Fibroblast of lung (primary cell): ENCODE measurements around the gene SH3TC1. TPM values are rescaled to one million over a fixed set of nuclear protein-coding genes. Genes with fewer than 3 reads are reported as not detected.

Experiments used
- DNase-seq, 2 donors: peaks; one replicate each; pipeline versions ENCODE4 v3.0.0 to v3.0.0-alpha.2; 2010; ENCODE audit warnings: low read depth in 2 of 2
- H2AFZ ChIP-seq: 2 replicates; pipeline ENCODE4 v1.5.1; 2012; ENCODE audit warnings: low read length, control low read depth, inconsistent platforms
- H3K27ac ChIP-seq: 2 replicates; pipeline ENCODE4 v1.5.1; 2011; ENCODE audit warnings: low read length, control low read depth; ENCODE audit not compliant: insufficient read depth
- H3K27me3 ChIP-seq: 2 replicates; pipeline ENCODE4 v1.5.1; 2011; ENCODE audit warnings: mild to moderate bottlenecking, low read length; ENCODE audit not compliant: control insufficient read depth, insufficient read depth
- H3K36me3 ChIP-seq: 2 replicates; pipeline ENCODE4 v1.5.1; 2011; ENCODE audit warnings: low read length; ENCODE audit not compliant: control insufficient read depth, insufficient read depth
- H3K4me1 ChIP-seq: 2 replicates; pipeline ENCODE4 v1.5.1; 2011; ENCODE audit warnings: low read length; ENCODE audit not compliant: control insufficient read depth, insufficient read depth; ENCODE audit errors: extremely low read depth
- H3K4me2 ChIP-seq: 2 replicates; pipeline ENCODE4 v1.5.1; 2011; ENCODE audit warnings: low read length, control low read depth; ENCODE audit not compliant: insufficient read depth; ENCODE audit errors: extremely low read depth
- H3K4me3 ChIP-seq, 4 experiments: fragments of 200-600 bp in 1 of 4; sonication (generic) in 1 of 4; replicated peaks in 1 of 4; 2 replicates each; pipeline ENCODE4 v1.5.1; 2011 to 2016; ENCODE audit warnings: low read length in 4 of 4, low read depth in 3 of 4, mild to moderate bottlenecking in 3 of 4, control low read depth in 2 of 4, inconsistent platforms in 1 of 4, mixed read lengths in 1 of 4; ENCODE audit not compliant: insufficient read depth in 1 of 4; ENCODE audit errors: control extremely low read depth in 1 of 4
- H3K79me2 ChIP-seq: 2 replicates; pipeline ENCODE4 v1.5.1; 2012; ENCODE audit warnings: mild to moderate bottlenecking, low read length, inconsistent platforms; ENCODE audit not compliant: control insufficient read depth, insufficient read depth
- H3K9ac ChIP-seq: 2 replicates; pipeline ENCODE4 v1.5.1; 2011; ENCODE audit warnings: mild to moderate bottlenecking, low read length, control low read depth; ENCODE audit not compliant: insufficient read depth
- H3K9me3 ChIP-seq: 2 replicates; pipeline ENCODE4 v1.5.1; 2012; ENCODE audit warnings: low read depth, low read length; ENCODE audit not compliant: control insufficient read depth, insufficient read depth
- H4K20me1 ChIP-seq: 2 replicates; pipeline ENCODE4 v1.5.1; 2011; ENCODE audit warnings: low read length; ENCODE audit not compliant: control insufficient read depth, insufficient read depth; ENCODE audit errors: extremely low read depth
- EZH2 ChIP-seq: IDR thresholded peaks from 2 replicates; pipeline ENCODE4 v1.5.1; 2012; ENCODE audit warnings: low read length, control low read depth, mild to moderate bottlenecking; ENCODE audit errors: missing control alignments
- polyA plus RNA-seq, 2 donors: library from polyadenylated mRNA; depleted of rRNA in 1 of 2; stranded (reverse) in 1 of 2; unstranded in 1 of 2; fragments of >200 nt; gene quantifications; 2 replicates each; pipeline ENCODE4 v1.2.1, GENCODE V29; 2011 to 2012; ENCODE audit warnings: missing spikeins in 1 of 2
- total RNA-seq: library from RNA; depleted of rRNA; stranded (reverse); fragments of >200 nt; gene quantifications from 2 replicates; pipeline ENCODE4 v1.2.1, GENCODE V29; 2014
- TF ChIP-seq, protein P1 (sequence below), 2 donors: IDR thresholded peaks in 1 of 2; conservative IDR thresholded peaks in 1 of 2; 1 replicate in 1 of 2; 2 replicates in 1 of 2; pipeline ENCODE4 v1.5.1; 2011 to 2012; ENCODE audit warnings: low read length in 2 of 2, control low read depth in 1 of 2, inconsistent platforms in 1 of 2, low read depth in 1 of 2, mild to moderate bottlenecking in 1 of 2

SH3TC1 gene
- total and polyA plus RNA-seq, 2 donors (not counting 1 experiment from before 2014, with no cell fraction given) = 3.3 to 11.6 TPM

DNA sequence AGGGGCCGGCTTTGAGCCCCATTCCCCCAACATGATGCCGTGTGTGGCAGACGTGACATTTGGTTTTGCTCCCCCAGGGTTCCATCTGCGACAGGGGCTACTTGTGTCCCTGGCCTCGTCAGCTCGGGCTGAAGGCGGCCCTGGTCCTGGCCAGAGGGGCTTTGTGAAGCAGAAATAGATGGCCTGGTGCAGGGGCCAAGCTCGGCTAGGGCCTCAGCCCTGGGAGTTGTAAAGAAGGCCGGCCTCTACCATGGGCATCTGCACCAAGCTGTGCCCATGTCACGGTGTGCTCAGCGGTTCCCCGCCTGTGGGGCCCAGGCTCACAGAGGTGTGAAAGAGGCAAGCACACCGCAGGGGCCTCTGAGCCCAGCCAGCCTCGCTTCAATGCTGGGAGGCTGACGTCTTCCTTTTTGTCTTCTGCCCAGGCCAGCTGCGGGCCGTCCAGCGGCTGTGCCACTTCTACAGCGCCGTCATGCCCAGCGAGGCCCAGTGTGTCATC lies 32.5 kb downstream of the SH3TC1 start:
- Histone ChIP-seq H3K79me2 (no peaks in the 10 kb centered on the region), H3K27ac (no peak overlapping the region), H3K4me3 (no peak overlapping the region), H4K20me1 (no peaks in the 10 kb centered on the region), H3K4me1 (peaks cover 3% of the 10 kb centered on the region), H3K9me3 (no peaks in the 10 kb centered on the region), H2AFZ (no peak overlapping the region), H3K27me3 (no peaks in the 10 kb centered on the region), H3K36me3 (no peaks in the 10 kb centered on the region), H3K4me2 (no peak overlapping the region), H3K9ac (no peak overlapping the region)
- no peak for DNase-seq
- no peak for TF ChIP-seq EZH2
- TF ChIP-seq, protein P1, sequence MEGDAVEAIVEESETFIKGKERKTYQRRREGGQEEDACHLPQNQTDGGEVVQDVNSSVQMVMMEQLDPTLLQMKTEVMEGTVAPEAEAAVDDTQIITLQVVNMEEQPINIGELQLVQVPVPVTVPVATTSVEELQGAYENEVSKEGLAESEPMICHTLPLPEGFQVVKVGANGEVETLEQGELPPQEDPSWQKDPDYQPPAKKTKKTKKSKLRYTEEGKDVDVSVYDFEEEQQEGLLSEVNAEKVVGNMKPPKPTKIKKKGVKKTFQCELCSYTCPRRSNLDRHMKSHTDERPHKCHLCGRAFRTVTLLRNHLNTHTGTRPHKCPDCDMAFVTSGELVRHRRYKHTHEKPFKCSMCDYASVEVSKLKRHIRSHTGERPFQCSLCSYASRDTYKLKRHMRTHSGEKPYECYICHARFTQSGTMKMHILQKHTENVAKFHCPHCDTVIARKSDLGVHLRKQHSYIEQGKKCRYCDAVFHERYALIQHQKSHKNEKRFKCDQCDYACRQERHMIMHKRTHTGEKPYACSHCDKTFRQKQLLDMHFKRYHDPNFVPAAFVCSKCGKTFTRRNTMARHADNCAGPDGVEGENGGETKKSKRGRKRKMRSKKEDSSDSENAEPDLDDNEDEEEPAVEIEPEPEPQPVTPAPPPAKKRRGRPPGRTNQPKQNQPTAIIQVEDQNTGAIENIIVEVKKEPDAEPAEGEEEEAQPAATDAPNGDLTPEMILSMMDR (conservative IDR thresholded peaks at IDR 0.05 in 1 of 2, IDR thresholded peaks at IDR 0.05 in 1 of 2; ENCODE audit: low read depth in 1 of 2, low read length in 2 of 2) = no peak

DNA sequence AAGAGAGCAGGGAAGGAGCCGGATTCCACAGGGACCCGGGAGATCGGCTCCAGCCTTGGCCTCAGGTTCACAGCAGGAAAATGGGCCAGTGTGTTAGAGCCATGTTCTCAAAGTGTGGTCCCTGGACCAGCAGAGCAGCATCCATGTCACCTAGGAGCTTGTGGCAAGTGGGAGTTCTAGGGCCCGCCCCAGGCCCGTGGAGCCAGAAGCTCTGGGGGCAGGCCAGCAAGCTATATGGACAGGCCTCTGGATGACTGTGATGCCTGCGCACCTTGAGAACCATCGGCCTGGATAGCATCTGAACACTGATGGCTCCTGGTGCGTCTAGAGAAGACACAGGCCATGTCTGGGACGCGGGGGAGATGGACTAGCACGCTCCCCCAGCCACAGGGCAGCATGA lies 33.7 kb downstream of the SH3TC1 start:
- TF ChIP-seq, protein P1 (conservative IDR thresholded peaks at IDR 0.05 in 1 of 2, IDR thresholded peaks at IDR 0.05 in 1 of 2; ENCODE audit: low read depth in 1 of 2, low read length in 2 of 2) = no peak
- TF ChIP-seq EZH2 = no peak
- H3K27ac ChIP-seq = no peak overlapping the region
- peaks cover 3% of the 10 kb centered on the region for H3K4me1 ChIP-seq
- H3K79me2 ChIP-seq = no peaks in the 10 kb centered on the region
- H3K9ac ChIP-seq = no peak overlapping the region
- no peak for DNase-seq
- H2AFZ ChIP-seq = no peak overlapping the region
- no peak overlapping the region for H3K4me2 ChIP-seq
- no peaks in the 10 kb centered on the region for H3K36me3 ChIP-seq
- no peak overlapping the region for H3K4me3 ChIP-seq
- no peaks in the 10 kb centered on the region for H3K27me3 ChIP-seq
- no peaks in the 10 kb centered on the region for H4K20me1 ChIP-seq
- no peaks in the 10 kb centered on the region for H3K9me3 ChIP-seq

DNA sequence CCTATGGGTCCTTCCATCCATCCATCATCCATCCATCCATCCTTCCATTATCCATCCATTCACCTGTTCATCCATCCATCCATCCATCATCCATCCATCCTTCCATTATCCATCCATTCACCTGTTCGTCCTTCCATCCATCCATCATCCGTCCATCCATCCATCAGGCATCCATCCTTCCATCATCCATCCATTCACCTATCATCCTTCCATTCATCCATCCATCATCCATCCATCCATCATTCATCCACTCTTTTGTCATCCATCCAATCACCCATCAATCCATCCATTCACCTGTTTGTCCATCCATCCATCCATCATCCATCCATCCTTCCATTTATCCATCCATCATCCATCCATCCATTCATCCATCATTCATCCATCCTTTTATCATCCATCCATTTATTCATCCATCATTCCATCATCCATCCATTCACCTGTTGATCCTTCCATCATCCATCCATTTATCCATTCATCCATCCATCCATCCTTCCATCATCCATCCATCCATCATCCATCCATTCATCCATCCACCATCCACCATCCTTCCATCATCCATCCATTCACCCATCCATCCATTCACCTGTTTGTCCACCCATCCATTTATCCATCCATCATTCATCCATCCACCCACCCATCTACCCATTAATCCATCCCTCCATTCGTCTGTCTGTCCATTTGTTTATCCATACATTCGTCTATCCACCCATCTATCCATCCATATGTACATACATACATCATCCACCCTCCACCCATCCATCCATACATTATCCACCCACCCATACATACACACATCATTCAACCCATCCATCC lies 34.8 kb downstream of the SH3TC1 start:
- no peaks in the 10 kb centered on the region for H4K20me1 ChIP-seq
- H3K9me3 ChIP-seq = no peaks in the 10 kb centered on the region
- TF ChIP-seq, protein P1 (conservative IDR thresholded peaks at IDR 0.05 in 1 of 2, IDR thresholded peaks at IDR 0.05 in 1 of 2; ENCODE audit: low read depth in 1 of 2, low read length in 2 of 2) = no peak
- no peak for TF ChIP-seq EZH2
- H3K4me2 ChIP-seq = no peak overlapping the region
- H3K4me3 ChIP-seq = no peak overlapping the region
- H3K79me2 ChIP-seq = no peaks in the 10 kb centered on the region
- H3K4me1 ChIP-seq = no peaks in the 10 kb centered on the region
- no peak overlapping the region for H2AFZ ChIP-seq
- DNase-seq = no peak
- H3K27me3 ChIP-seq = no peaks in the 10 kb centered on the region
- H3K9ac ChIP-seq = no peak overlapping the region
- H3K27ac ChIP-seq = no peak overlapping the region
- no peaks in the 10 kb centered on the region for H3K36me3 ChIP-seq
